DMS153 (cell line): ENCODE measurements around the gene JMJD1C.
"Not testable (repeated sequence)": the region's sequence is repeated elsewhere in the genome, so short reads cannot be mapped to it uniquely, and the experiment has no call there.

ENCODE experiments used
- DNase-seq: peaks from one replicate; lab custom pipeline; 2025; lab: John Stamatoyannopoulos, UW

The JMJD1C gene

DNA sequence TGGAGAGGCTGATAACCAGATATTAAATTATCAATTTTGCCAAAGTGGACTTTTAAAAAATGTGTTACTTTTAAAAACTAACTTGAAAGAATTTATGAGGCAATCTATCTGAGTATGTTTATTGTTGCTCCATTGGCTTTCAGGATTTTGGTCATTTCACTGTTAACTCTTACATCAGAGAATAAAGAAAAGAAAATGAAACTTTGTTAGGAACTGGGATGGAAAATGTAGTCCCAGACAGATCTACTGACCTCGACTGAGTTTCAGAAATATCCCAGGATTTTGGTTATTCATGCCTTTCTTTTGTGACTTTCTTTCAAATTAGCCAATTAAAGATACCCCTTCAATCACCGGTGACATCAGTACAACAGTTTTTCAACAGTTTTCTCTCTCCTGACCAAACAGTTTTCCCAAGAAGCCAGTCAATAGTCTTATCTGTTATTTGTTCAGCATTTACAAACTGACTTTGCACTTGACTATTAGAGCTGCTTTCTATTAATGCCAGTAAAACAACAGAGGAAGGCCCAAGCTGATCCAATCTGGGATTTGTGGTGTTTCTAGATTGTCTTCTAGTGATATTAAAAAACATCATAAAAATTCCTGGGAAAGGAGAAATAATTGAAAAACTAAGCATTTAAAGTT is 296.8 kb downstream of the JMJD1C start:
- no peak for DNase-seq

DNA sequence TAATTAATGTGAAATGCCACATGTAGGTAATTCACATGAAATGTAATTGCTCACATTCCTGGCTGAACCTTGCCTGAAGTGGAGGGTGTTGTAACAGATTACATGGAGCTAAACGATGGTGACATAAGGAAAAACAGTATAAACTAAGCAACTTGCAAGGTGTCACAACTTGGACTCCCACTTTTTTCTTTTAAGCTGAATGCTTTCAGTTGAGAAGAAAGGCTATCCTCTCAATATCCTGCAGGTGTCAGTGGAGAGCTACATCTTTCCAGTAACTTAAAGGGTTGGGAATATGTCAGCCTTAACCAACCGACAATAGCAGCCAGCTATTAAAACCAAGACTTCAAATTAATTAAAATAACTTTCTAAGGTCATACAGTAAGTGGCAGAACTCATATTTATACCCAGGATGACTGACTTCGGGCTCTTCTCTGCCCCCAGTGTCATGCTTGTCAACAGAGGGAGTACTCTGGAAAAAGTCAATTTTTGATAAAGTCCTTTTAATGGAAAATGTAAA is 299.0 kb downstream of the JMJD1C start:
- peak; percentile 57 for DNase-seq

- DNase-seq = no peak
These were observed 300.5 kb downstream of the JMJD1C start for GRCh38 chr10:63165249-63165648.

DNA sequence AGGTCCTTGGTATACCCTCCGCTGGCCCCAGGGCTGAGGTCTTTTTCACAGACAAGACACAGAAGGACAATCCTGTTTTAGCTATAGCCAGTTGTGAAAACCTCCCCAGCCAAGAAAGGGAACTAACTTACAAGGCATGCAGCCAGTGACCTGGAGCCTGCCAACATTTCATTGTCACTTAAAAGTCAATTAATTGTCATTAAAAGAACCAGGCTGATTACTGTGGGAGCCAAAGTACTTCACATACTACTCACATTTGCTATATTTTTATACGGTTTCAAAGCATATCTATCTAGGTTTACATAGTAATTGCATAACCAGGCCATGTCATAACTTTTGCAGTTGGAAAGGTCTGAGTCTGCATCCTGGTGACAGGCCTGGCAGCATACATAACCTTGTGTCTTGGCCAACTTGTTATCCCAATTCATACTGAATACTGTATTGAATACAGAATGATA is 301.6 kb downstream of the JMJD1C start:
- DNase-seq = no peak

GRCh38 chr10:63161592-63161991 is 304.2 kb downstream of the JMJD1C start:
- no peak for DNase-seq

DNA sequence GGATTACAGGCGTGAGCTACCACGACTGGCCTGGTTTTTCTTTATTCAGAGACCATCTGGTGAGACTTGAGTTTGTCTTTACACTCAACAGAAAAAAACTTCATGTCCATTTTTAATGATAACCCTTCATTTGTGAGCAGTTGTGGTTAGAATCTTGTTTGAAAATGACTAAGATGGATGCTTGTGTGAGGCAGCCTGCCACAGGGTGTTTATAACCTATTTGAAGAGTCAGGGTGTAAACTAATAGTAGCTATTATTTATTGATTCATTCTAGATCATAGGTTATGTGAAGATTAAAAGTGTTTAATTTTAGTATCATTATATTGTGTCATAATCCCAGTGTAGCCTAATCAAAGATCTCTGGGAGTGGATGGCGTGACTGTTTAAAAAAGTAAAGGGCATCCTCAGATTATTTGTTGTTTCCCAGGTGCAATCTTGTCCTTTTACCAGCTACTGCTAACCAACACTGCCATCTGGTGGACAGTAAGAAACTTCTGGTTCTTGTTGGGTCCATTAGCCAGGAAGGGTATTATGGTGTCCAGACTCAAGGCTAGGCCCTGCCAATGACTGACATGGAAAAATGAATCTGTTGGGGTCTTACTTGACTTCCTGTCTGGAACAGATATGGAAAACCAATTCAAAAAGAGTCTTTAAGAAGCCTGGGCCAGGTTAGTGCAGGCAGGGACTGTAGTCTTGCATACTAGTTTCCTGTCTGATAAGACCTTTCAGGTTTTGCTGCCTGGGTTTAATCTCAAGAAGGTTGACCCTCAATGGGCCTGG is 307.7 kb downstream of the JMJD1C start:
- peak; percentile 59 for DNase-seq

GRCh38 chr10:63156236-63156635 is 309.5 kb downstream of the JMJD1C start:
- DNase-seq = no peak

GRCh38 chr10:63155388-63156020 is 310.3 kb downstream of the JMJD1C start:
- DNase-seq = no peak

DNA sequence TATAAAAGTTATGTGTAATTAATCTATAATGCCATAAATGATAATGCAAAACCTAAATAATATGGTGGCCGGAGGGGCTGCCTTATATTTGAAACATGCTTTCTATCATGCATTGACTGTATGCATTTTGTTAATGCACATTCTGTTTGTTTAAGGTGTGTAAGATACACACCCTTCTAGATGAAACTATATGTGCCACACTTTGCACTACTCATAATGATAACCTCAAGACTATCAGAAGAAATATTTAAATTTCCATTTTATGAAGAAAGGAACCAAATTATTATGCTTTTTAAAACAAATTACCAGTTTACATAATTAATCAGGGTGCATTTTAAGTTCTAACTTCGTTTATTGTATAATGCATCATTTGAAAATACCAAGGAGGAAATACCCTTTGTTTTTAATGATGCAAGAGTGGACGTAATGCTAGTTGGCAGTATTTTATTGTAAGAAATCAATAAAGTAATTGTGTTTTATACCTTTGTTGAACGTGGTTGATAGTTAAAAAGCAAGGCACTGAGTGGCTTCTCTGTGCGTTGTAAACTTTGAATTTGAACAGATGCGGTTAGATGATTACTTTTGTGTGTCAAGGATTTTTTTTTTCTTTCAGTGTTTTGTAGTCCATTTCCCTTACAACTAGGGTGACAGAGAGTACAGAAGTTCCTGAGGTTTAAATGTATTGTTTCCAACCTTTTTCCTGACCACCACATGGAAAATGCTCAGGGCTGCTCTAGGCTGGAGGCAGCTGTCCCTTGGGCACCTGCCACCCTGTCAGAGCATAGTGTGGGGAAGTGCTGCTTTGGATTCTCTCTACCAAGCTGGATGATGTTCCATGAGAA is 311.0 kb downstream of the JMJD1C start:
- DNase-seq = no peak

DNA sequence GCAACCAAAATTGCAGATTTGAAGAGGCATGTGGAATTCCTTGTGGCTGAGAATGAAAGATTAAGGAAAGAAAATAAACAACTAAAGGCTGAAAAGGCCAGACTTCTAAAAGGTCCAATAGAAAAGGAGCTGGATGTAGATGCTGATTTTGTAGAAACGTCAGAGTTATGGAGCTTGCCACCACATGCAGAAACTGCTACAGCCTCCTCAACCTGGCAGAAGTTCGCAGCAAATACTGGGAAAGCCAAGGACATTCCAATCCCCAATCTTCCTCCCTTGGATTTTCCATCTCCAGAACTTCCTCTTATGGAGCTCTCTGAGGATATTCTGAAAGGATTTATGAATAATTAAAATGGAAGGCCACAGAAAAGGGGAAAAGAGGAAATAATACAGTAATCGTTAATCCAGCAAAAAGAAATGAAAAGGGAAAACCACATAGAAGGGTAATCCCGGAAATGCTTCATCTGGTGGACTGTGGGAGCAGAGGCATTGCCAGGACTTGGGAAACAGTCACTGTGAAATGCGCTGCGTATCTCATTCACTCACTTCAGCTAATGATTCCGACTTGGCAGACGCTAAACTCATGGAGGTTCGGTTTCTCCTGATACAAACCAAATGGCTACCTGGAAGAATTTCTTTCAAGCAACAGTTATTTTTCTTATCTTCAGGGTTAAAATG is 311.8 kb downstream of the JMJD1C start:
- DNase-seq = not testable (repeated sequence)

GRCh38 chr10:63150745-63151144 is 315.0 kb downstream of the JMJD1C start:
- no peak for DNase-seq

- no peak for DNase-seq
These were observed 319.3 kb downstream of the JMJD1C start for GRCh38 chr10:63146503-63146902.

GRCh38 chr10:63145782-63146181 is 320.0 kb downstream of the JMJD1C start:
- no peak for DNase-seq

GRCh38 chr10:63143987-63144386 is 321.8 kb downstream of the JMJD1C start:
- DNase-seq = no peak

DNA sequence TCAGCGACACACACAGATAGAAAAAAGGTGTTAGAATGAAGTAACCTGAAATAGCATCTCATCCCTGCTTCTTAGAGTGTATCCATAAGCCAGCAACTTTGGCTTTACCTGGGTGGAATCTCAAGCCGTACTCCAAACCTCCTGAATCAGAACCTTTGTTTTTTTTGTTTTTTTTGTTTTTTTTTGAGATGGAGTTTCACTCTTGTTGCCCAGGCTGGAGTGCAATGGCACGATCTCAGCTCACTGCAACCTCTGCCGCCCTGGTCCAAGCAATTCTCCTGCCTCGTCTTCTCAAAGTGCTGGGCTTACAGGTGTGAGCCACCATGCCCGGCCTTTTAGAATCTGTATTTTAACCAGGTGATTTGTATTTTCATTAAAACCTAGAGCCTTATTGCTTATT is 323.6 kb downstream of the JMJD1C start:
- DNase-seq = no peak

DNA sequence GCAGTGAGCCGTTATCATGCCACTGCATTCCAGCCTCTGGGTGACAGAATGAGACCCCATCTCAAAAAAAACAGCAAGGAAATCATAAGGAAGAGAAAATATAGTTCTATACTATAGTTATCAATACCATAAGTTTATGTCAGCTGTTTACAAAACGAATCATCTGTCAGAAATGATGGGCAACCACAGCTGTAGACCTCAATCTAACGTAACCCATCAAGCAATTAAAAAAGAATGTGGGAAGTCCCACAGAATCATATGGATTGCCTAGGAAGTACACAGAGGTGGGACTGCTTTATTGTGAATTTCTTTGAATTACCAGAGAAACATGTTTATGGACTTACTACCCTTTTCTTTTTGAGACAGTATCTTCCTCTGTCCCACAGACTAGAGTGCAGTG is 325.7 kb downstream of the JMJD1C start:
- no peak for DNase-seq

- no peak for DNase-seq
These were observed 328.5 kb downstream of the JMJD1C start for GRCh38 chr10:63137306-63137705.

DNA sequence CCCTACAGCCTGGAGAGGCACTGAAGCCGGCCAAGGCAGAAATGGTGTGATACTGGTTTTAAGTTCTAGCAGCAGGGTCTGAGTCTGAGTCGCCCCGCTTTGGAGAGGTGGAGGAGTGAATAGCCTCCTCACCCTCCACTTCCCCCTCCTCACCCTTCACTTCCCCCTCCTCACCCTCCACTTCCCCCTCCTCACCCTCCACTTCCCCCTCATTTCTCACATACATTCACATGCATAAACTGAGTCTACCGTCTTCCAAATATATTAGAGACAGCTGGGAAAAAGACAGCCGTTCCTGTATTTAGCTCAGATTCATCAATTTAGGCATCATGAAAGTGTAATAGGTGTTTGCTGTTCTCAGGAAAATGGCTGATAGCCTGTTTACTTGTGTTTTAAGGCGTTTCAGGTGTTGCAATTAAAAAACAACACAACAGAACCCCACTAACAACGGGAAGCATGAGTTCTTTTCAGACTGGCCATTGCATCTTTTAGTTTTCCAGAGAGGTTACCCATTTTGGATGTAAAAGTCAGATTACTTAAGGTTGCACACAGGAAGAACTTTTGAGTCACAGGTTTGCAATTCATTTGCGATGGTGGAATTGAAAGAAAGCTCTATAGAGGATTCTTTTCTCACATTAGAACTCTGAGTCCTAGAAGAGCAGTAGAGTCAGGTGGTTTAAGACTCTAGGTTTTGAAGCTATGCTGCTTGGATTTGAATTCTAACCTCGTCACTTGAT is 331.8 kb downstream of the JMJD1C start:
- no peak for DNase-seq

DNA sequence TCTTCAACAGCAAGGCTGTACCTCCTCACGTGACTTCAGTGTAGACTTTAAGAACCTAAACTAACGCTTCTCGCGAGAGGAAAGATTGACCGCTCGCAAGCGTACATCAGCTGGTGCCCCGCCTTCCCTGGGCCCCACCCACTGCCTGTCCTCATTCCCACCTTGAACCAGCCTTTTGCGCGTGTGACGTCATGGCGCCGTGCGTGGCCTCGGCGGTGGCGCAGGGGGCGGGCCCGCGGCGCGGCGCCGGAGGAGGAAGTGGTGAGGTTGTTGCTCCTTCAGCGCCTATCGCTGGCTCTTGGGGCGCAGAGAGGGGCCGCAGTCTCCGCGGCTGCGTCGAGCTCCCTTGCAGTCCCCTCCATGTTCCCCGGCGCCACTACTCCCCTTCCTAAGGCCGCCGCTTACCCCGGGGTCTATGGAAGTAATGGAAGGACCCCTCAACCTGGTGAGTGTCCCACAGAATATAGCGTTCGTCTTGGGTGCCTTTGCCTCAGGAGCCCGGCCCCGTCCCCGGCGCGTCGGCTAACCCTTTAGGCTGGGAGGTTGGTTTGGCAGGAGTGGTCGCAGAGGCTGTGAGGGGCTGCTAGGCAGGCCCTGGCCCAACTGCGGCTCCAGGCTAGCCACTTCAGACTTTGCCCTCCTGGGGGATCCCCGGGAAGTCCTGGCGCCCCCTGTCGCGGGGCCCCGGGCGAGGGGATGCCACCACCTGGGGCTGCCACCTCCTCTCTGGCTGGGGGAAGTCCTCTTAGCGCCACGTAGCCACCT is 332.5 kb downstream of the JMJD1C start, which contains the start of gene NRBF2:
NRBF2 (plus strand) TSS at position 273 of the 765 bp plus-strand sequence; CDS start at position 416, 143 bp downstream.
- peak; percentile 99 for DNase-seq

- no peak for DNase-seq
These were observed 333.1 kb downstream of the JMJD1C start for GRCh38 chr10:63132651-63133055.
